HepG2 (cell line): Measurements from ENCODE around the gene CDC26. TPM values are rescaled to one million over a fixed set of nuclear protein-coding genes. Genes with fewer than 3 reads are reported as not detected.

Experiments
- AGO2 ChIP-seq: fragments of 200-400 bp; formaldehyde crosslinking; optimal IDR thresholded peaks from 2 replicates; pipeline ENCODE3; 2017; ENCODE audit warnings: mild to moderate bottlenecking, low read depth, low read length, moderate library complexity
- ASH2L ChIP-seq: fragments of 300-600, 200-600 bp; sonication (generic); IDR thresholded peaks from 2 replicates; pipeline ENCODE4 v1.7.0; 2017; ENCODE audit warnings: low read depth, mild to moderate bottlenecking, moderate library complexity, mixed read lengths, low read length; ENCODE audit not compliant: insufficient read length
- CBFB ChIP-seq: sonication (generic); formaldehyde crosslinking; IDR thresholded peaks from 2 replicates; pipeline ENCODE4 v1.4.0; 2020; ENCODE audit warnings: missing genetic modification reagents
- CENPT ChIP-seq: sonication (generic); formaldehyde crosslinking; IDR thresholded peaks from 2 replicates; pipeline ENCODE4 v1.8.0; 2022; ENCODE audit warnings: low read depth, mild to moderate bottlenecking, moderate library complexity, missing genetic modification reagents
- ELF1 ChIP-seq: sonication (generic); formaldehyde crosslinking; IDR thresholded peaks from 2 replicates; pipeline ENCODE4 v1.4.0; 2020; ENCODE audit warnings: missing genetic modification reagents
- HDAC6 ChIP-seq: fragments of 200-600 bp; sonication (generic); IDR thresholded peaks from 2 replicates; pipeline ENCODE4 v1.7.0; 2017; ENCODE audit warnings: mild to moderate bottlenecking, antibody characterized with exemption, low read length, low read depth
- HMG20A ChIP-seq: IDR thresholded peaks from 2 replicates; pipeline ENCODE4 v1.6.1; 2016; ENCODE audit warnings: borderline replicate concordance
- HNF4G ChIP-seq, 2 experiments: sonication (generic) in 1 of 2; formaldehyde crosslinking in 1 of 2; IDR thresholded peaks; 2 replicates each; pipeline versions ENCODE4 v1.4.0 to v1.6.1; 2011 to 2020; ENCODE audit warnings: borderline replicate concordance in 2 of 2, low read depth in 2 of 2, mild to moderate bottlenecking in 2 of 2, low read length in 1 of 2, missing genetic modification reagents in 1 of 2, moderate library complexity in 1 of 2
- HOXD1 ChIP-seq: sonication (generic); formaldehyde crosslinking; IDR thresholded peaks from 2 replicates; pipeline ENCODE4 v1.5.0; 2020; ENCODE audit warnings: missing genetic modification reagents
- IKZF1 ChIP-seq: fragments of 450-650 bp; IDR thresholded peaks from 2 replicates; pipeline ENCODE4 v1.7.1; 2016
- KDM1A ChIP-seq: IDR thresholded peaks from 2 replicates; pipeline ENCODE4 v1.6.1; 2016; ENCODE audit warnings: missing compliant biosample characterization
- LCORL ChIP-seq, 2 experiments: fragments of 450-650 bp in 1 of 2; sonication (generic) in 1 of 2; formaldehyde crosslinking in 1 of 2; IDR thresholded peaks; 2 replicates each; pipeline versions ENCODE4 v1.5.0 to v1.6.1; 2017 to 2020; ENCODE audit warnings: antibody characterized with exemption in 1 of 2, missing genetic modification reagents in 1 of 2
- NKX3-1 ChIP-seq: sonication (generic); formaldehyde crosslinking; IDR thresholded peaks from 2 replicates; pipeline ENCODE4 v1.5.0; 2020; ENCODE audit warnings: missing genetic modification reagents
- SALL1 ChIP-seq: sonication (generic); formaldehyde crosslinking; IDR thresholded peaks from 2 replicates; pipeline ENCODE4 v1.8.0; 2022; ENCODE audit warnings: mild to moderate bottlenecking, missing genetic modification reagents
- SMAD3 ChIP-seq: sonication (generic); formaldehyde crosslinking; IDR thresholded peaks from 2 replicates; pipeline ENCODE4 v1.4.0; 2020; ENCODE audit warnings: missing genetic modification reagents
- SSRP1 ChIP-seq: IDR thresholded peaks from 2 replicates; pipeline ENCODE4 v1.6.1; 2016; ENCODE audit warnings: control low read depth
- ZBTB44 ChIP-seq: sonication (generic); formaldehyde crosslinking; IDR thresholded peaks from 2 replicates; pipeline ENCODE4 v1.4.0; 2020; ENCODE audit warnings: missing genetic modification reagents
- ZFAT ChIP-seq: sonication (generic); formaldehyde crosslinking; conservative IDR thresholded peaks from 2 replicates; pipeline ENCODE4 v1.8.1; 2023; ENCODE audit warnings: missing genetic modification reagents, inconsistent platforms
- ZNF263 ChIP-seq: sonication (generic); formaldehyde crosslinking; IDR thresholded peaks from 2 replicates; pipeline ENCODE4 v1.4.0; 2020; ENCODE audit warnings: missing genetic modification reagents
- ZNF292 ChIP-seq: sonication (generic); formaldehyde crosslinking; IDR thresholded peaks from 2 replicates; pipeline ENCODE4 v1.8.1; 2022; ENCODE audit warnings: mild to moderate bottlenecking, low read depth, missing genetic modification reagents, borderline replicate concordance
- ZNF598 ChIP-seq: sonication (generic); formaldehyde crosslinking; IDR thresholded peaks from 2 replicates; pipeline ENCODE4 v1.5.1; 2020; ENCODE audit warnings: mild to moderate bottlenecking, missing genetic modification reagents, borderline replicate concordance
- ZNF747 ChIP-seq: sonication (generic); formaldehyde crosslinking; IDR thresholded peaks from 2 replicates; pipeline ENCODE4 v1.8.1; 2023; ENCODE audit warnings: missing genetic modification reagents, mild to moderate bottlenecking, borderline replicate concordance
- ZNF772 ChIP-seq: sonication (generic); formaldehyde crosslinking; IDR thresholded peaks from 2 replicates; pipeline ENCODE4 v1.5.0; 2020; ENCODE audit warnings: mild to moderate bottlenecking, missing genetic modification reagents
- ZNF841 ChIP-seq: sonication (generic); formaldehyde crosslinking; IDR thresholded peaks from 2 replicates; pipeline ENCODE4 v1.8.1; 2023; ENCODE audit warnings: missing genetic modification reagents, borderline replicate concordance
- ZSCAN31 ChIP-seq: sonication (generic); formaldehyde crosslinking; IDR thresholded peaks from 2 replicates; pipeline ENCODE4 v1.5.0; 2020; ENCODE audit warnings: low read depth, mild to moderate bottlenecking, missing genetic modification reagents
- polyA plus RNA-seq, 8 experiments: library from polyadenylated mRNA; depleted of rRNA in 3 of 8; stranded (reverse) in 7 of 8; unstranded in 1 of 8; fragments of >200 nt; fragmentation: Illumina TruSeq in 4 of 8; extraction: Trizol in 4 of 8; gene quantifications; 2 replicates each; pipeline versions ENCODE4 v1.2.1 to v1.2.3, GENCODE V29; 2011 to 2016; ENCODE audit warnings: low read depth in 4 of 8, missing spikeins in 1 of 8, mixed read lengths in 1 of 8; ENCODE audit not compliant: insufficient read depth in 1 of 8
- total RNA-seq, 5 experiments: library from RNA; depleted of rRNA; stranded (reverse); fragments of >200 nt; fragmentation: Illumina TruSeq; extraction: Trizol; gene quantifications; 2 replicates each; pipeline ENCODE4 v1.2.3, GENCODE V29; 2016; ENCODE audit warnings: low read depth in 1 of 5
- TF ChIP-seq, protein P1 (sequence below): sonication (generic); formaldehyde crosslinking; IDR thresholded peaks from 2 replicates; pipeline ENCODE4 v1.5.0; 2020; ENCODE audit warnings: missing genetic modification reagents, mild to moderate bottlenecking, borderline replicate concordance
- TF ChIP-seq, protein P2 (sequence below): sonication (generic); formaldehyde crosslinking; IDR thresholded peaks from 2 replicates; pipeline ENCODE4 v1.5.0; 2020; ENCODE audit warnings: mild to moderate bottlenecking, missing genetic modification reagents

Gene CDC26
- total and polyA plus RNA-seq, 2 of the 13 experiments (the other 11 are each of a cell fraction or from before 2014, with no cell fraction given): 26.6 to 57.9 TPM

DNA sequence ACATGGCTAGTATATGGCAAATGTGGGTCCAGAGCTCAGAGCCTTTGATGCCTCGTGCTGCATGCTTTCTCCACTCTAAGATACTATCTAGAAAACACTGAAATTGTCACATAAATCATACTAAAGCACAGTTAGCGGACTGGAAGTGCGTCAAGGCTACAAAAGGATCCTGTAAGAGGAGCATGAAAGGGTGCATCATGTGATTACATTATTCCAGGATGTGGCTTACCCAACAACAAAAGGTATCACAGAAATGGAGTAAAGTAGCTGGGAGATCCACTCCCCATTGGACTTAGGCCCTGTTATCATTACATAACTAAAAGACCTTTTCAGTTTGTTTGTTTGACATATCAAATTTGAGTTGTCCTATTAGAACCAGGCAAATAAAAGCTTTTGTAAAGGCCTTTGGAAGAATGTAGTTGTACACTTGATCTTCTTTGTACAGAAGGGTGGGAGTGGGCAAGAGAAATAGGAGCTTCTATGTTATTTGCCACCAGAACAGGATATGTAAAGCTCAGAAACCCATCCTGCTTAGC, 47.2 kb downstream of the CDC26 start (continued):
- TF ChIP-seq CBFB (no peak), CENPT (no peak), ZNF772 (no peak), ZNF747 (CRISPR knock-in tag) (no peak), ASH2L (peak; percentile 53), ZBTB44 (CRISPR knock-in tag) (no peak), HDAC6 (no peak), KDM1A (CRISPR knock-in tag) (0 out of 2 replicates have a peak, but pooled peaks have one; percentile 38), IKZF1 (no peak), HNF4G (IDR thresholded peaks at IDR 0.05; ENCODE audit: borderline replicate concordance, low read depth, low read length) (peak; percentile 56; the same call in 1 of the 2 replicates), HNF4G (CRISPR knock-in tag; IDR thresholded peaks at IDR 0.05; ENCODE audit: borderline replicate concordance, low read depth) (no peak), HOXD1 (CRISPR knock-in tag) (no peak), HMG20A (CRISPR knock-in tag) (peak; percentile 17; the same call in 1 of the 2 replicates), ZNF292 (CRISPR knock-in tag) (no peak), NKX3-1 (CRISPR knock-in tag) (no peak), SALL1 (CRISPR knock-in tag) (peak; percentile 75; the same call in 1 of the 2 replicates), SSRP1 (CRISPR knock-in tag) (no peak), ELF1 (CRISPR knock-in tag) (no peak), LCORL (IDR thresholded peaks at IDR 0.05) (peak; percentile 52; the same call in 1 of the 2 replicates), LCORL (CRISPR knock-in tag; IDR thresholded peaks at IDR 0.05) (peak; percentile 69; the same call in 1 of the 2 replicates), ZFAT (no peak), ZNF263 (CRISPR knock-in tag) (no peak), ZNF598 (no peak), AGO2 (no peak), ZSCAN31 (CRISPR knock-in tag) (no peak), SMAD3 (0 out of 2 replicates have a peak, but pooled peaks have one; percentile 34), ZNF841 (no peak)
- TF ChIP-seq, protein P1, sequence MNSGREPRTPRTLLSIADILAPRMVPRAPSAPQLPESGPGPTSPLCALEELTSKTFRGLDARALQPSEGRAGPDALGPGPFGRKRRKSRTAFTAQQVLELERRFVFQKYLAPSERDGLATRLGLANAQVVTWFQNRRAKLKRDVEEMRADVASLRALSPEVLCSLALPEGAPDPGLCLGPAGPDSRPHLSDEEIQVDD (CRISPR knock-in tag): no peak
- TF ChIP-seq, protein P2, sequence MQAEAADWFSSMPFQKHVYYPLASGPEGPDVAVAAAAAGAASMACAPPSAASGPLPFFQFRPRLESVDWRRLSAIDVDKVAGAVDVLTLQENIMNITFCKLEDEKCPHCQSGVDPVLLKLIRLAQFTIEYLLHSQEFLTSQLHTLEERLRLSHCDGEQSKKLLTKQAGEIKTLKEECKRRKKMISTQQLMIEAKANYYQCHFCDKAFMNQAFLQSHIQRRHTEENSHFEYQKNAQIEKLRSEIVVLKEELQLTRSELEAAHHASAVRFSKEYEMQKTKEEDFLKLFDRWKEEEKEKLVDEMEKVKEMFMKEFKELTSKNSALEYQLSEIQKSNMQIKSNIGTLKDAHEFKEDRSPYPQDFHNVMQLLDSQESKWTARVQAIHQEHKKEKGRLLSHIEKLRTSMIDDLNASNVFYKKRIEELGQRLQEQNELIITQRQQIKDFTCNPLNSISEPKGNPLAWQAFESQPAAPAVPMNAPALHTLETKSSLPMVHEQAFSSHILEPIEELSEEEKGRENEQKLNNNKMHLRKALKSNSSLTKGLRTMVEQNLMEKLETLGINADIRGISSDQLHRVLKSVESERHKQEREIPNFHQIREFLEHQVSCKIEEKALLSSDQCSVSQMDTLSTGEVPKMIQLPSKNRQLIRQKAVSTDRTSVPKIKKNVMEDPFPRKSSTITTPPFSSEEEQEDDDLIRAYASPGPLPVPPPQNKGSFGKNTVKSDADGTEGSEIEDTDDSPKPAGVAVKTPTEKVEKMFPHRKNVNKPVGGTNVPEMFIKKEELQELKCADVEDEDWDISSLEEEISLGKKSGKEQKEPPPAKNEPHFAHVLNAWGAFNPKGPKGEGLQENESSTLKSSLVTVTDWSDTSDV: no peak
